ENCODE data around the gene AUH. TPM values are rescaled to one million over a fixed set of nuclear protein-coding genes. Genes with fewer than 3 reads are reported as not detected.

AUH gene
- total and polyA plus RNA-seq, 9 of the 15 experiments (the other 6 are each of a cell fraction or from before 2014, with no cell fraction given), result 3.4 to 29.0 (median 10.1) TPM

DNA sequence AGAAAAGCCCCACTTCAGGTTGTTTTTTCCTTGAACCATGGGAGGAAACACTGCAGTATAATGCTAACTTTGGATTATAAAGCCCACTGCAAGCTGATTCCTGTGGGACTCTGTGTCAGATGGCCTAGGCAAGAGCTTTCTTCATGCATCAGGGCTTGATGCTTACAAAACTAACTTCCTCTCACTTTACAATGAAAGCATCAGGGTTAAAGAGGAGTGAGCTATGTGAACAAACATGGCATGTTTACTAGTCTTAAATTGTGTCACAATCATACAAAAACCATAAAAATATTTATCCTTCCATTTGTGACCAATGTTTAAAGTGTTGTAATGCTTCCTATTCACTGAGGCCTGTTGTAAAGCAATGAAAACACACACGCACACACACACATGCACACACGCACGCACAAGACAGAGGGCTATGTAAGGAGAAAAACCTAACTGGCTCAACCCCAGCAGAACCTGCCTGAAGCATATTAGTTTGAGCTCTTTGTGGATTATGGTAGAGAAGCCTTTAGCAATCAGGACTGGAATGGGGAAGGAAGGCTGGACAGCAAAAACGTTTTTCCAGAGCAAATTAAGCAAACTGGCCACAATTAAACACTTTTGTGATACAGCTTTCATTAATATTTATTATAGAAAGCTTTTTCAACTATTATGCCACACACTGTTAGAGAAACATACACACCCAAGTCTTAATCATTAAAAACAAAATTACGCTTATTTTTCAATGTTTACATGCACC, 122.2 kb downstream of the AUH start (continued):
- TF ChIP-seq, protein P1, sequence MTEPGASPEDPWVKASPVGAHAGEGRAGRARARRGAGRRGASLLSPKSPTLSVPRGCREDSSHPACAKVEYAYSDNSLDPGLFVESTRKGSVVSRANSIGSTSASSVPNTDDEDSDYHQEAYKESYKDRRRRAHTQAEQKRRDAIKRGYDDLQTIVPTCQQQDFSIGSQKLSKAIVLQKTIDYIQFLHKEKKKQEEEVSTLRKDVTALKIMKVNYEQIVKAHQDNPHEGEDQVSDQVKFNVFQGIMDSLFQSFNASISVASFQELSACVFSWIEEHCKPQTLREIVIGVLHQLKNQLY (CRISPR knock-in tag; conservative IDR thresholded peaks at IDR 0.05), result no peak
- TF ChIP-seq, protein P2, sequence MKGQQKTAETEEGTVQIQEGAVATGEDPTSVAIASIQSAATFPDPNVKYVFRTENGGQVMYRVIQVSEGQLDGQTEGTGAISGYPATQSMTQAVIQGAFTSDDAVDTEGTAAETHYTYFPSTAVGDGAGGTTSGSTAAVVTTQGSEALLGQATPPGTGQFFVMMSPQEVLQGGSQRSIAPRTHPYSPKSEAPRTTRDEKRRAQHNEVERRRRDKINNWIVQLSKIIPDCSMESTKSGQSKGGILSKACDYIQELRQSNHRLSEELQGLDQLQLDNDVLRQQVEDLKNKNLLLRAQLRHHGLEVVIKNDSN (CRISPR knock-in tag; IDR thresholded peaks at IDR 0.05), result no peak
- no peak for TF ChIP-seq DIDO1 (tag; IDR thresholded peaks at IDR 0.05; ENCODE audit: low read depth)
- no peak for TF ChIP-seq ADNP (tag; IDR thresholded peaks at IDR 0.05)
- no peak for TF ChIP-seq ZNF408 (CRISPR knock-in tag; IDR thresholded peaks at IDR 0.05; ENCODE audit: low read depth)
- TF ChIP-seq, protein P3, sequence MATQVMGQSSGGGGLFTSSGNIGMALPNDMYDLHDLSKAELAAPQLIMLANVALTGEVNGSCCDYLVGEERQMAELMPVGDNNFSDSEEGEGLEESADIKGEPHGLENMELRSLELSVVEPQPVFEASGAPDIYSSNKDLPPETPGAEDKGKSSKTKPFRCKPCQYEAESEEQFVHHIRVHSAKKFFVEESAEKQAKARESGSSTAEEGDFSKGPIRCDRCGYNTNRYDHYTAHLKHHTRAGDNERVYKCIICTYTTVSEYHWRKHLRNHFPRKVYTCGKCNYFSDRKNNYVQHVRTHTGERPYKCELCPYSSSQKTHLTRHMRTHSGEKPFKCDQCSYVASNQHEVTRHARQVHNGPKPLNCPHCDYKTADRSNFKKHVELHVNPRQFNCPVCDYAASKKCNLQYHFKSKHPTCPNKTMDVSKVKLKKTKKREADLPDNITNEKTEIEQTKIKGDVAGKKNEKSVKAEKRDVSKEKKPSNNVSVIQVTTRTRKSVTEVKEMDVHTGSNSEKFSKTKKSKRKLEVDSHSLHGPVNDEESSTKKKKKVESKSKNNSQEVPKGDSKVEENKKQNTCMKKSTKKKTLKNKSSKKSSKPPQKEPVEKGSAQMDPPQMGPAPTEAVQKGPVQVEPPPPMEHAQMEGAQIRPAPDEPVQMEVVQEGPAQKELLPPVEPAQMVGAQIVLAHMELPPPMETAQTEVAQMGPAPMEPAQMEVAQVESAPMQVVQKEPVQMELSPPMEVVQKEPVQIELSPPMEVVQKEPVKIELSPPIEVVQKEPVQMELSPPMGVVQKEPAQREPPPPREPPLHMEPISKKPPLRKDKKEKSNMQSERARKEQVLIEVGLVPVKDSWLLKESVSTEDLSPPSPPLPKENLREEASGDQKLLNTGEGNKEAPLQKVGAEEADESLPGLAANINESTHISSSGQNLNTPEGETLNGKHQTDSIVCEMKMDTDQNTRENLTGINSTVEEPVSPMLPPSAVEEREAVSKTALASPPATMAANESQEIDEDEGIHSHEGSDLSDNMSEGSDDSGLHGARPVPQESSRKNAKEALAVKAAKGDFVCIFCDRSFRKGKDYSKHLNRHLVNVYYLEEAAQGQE (IDR thresholded peaks at IDR 0.05; ENCODE audit: borderline replicate concordance), result no peak
- TF ChIP-seq, protein P3 (CRISPR knock-in tag; IDR thresholded peaks at IDR 0.05; ENCODE audit: low read depth), result no peak
- TF ChIP-seq ZNF785 (CRISPR knock-in tag; IDR thresholded peaks at IDR 0.05), result no peak
- no peak for TF ChIP-seq ZNF3 (CRISPR knock-in tag; IDR thresholded peaks at IDR 0.05)
- no peak for TF ChIP-seq MTF1 (CRISPR knock-in tag; IDR thresholded peaks at IDR 0.05; ENCODE audit: borderline replicate concordance)

All from K562 (cell line).